ENCODE measurements around the gene BIN2. TPM values are rescaled to one million over a fixed set of nuclear protein-coding genes. Genes with fewer than 3 reads are reported as not detected.

BIN2 gene
- total and polyA plus RNA-seq, 9 of the 15 experiments (the other 6 are each of a cell fraction or from before 2014, with no cell fraction given), result 0.04 to 0.39 (median 0.25) TPM; not detected in 1

DNA sequence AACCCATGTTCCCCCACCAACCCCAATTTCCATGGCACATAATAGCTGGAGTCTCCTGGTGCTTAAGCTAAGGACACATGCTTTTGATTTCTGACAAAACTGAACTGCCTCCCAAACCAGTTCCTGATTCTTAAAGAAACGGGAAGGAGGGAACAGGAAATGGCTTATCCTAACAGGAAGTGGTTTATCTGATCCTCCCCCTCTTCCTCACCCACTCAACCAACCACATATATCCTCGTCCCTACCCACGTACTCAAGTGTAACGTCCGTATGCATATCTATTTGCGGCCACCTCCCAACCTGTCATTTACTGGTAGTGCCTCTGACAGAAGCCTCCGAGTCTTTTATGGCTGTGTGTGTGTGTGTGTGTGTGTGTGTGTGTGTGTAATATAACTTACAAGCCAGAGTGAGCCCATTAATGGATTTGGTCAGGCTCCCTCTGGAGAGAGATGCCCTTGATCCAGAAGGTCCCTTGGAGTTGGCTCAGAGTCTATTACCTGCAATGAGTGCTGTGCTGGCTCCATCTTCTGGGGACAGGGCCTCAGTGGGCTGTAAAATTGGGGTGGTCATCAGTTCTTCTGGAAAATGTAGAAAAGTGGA, 77.6 kb downstream of the BIN2 start (continued):
- TF ChIP-seq PBX2 (CRISPR knock-in tag; IDR thresholded peaks at IDR 0.05; ENCODE audit: low read depth) (no peak), PBX2 (tag; conservative IDR thresholded peaks at IDR 0.05; ENCODE audit: low read depth) (peak; percentile 48; the same call in 1 of the 2 replicates), SOX6 (IDR thresholded peaks at IDR 0.05) (peak; percentile 54; the same call in 1 of the 2 replicates), GATAD2A (IDR thresholded peaks at IDR 0.05) (no peak; the same call in 1 of the 2 replicates), ZSCAN32 (CRISPR knock-in tag; IDR thresholded peaks at IDR 0.05) (no peak), U2AF1 (optimal IDR thresholded peaks at IDR 0.05; ENCODE audit: low read depth, low read length) (no peak), HEY1 (CRISPR knock-in tag; IDR thresholded peaks at IDR 0.05; ENCODE audit: borderline replicate concordance) (no peak), CBX1 (IDR thresholded peaks at IDR 0.05; ENCODE audit: low read depth) (0 out of 2 replicates have a peak, but pooled peaks have one; percentile 3), MCM3 (IDR thresholded peaks at IDR 0.05) (no peak), KAT8 (IDR thresholded peaks at IDR 0.05; ENCODE audit: low read depth) (no peak), KLF10 (CRISPR knock-in tag; IDR thresholded peaks at IDR 0.05) (no peak), ASH1L (IDR thresholded peaks at IDR 0.05; ENCODE audit: borderline replicate concordance, low read depth, partially characterized antibody) (peak; percentile 60), MTA3 (IDR thresholded peaks at IDR 0.05; ENCODE audit: borderline replicate concordance) (peak; percentile 74; the same call in 1 of the 2 replicates), NR4A1 (CRISPR knock-in tag; IDR thresholded peaks at IDR 0.05) (0 out of 2 replicates have a peak, but pooled peaks have one; percentile 66), NR4A1 (tag; IDR thresholded peaks at IDR 0.05) (peak; percentile 65; the same call in 1 of the 2 replicates), ZNF133 (CRISPR knock-in tag; IDR thresholded peaks at IDR 0.05) (0 out of 2 replicates have a peak, but pooled peaks have one; percentile 48), GATAD2B (IDR thresholded peaks at IDR 0.05; ENCODE audit: borderline replicate concordance) (peak; percentile 83; the same call in 1 of the 2 replicates), ZNF764 (CRISPR knock-in tag; IDR thresholded peaks at IDR 0.05; ENCODE audit: low read depth) (no peak), BACH1 (tag; IDR thresholded peaks at IDR 0.05) (0 out of 2 replicates have a peak, but pooled peaks have one; percentile 13), MTF1 (CRISPR knock-in tag; IDR thresholded peaks at IDR 0.05; ENCODE audit: borderline replicate concordance) (no peak), ADNP (tag; IDR thresholded peaks at IDR 0.05) (no peak), SMARCA5 (IDR thresholded peaks at IDR 0.05) (peak; percentile 71), CC2D1A (IDR thresholded peaks at IDR 0.05) (0 out of 2 replicates have a peak, but pooled peaks have one; percentile 40), TBL1XR1 (IDR thresholded peaks at IDR 0.05; ENCODE audit: low read length in 2 of 2) (peak in 1 of 2 experiments; percentile 61; a peak in 1 of 4 replicates), ZNF239 (CRISPR knock-in tag; IDR thresholded peaks at IDR 0.05) (peak; percentile 66; the same call in 1 of the 2 replicates), ETV5 (CRISPR knock-in tag; IDR thresholded peaks at IDR 0.05; ENCODE audit: low read depth) (peak; percentile 85), RAD21 (CRISPR knock-in tag; conservative IDR thresholded peaks at IDR 0.05 in 1 of 2, IDR thresholded peaks at IDR 0.05 in 1 of 2) (peak; percentile 55 to 71)

Measured in K562 (cell line).